NOMO-1 treated with dmso at 0.1 percent for 144 hours (cell line): ENCODE data around the gene TMEM170A.
"Not testable (repeated sequence)": the region's sequence is repeated elsewhere in the genome, so short reads cannot be mapped to it uniquely, and the experiment has no call there.

ENCODE experiments used
- DNase-seq: peaks from one replicate; lab custom pipeline; 2025; ENCODE audit not compliant: unreplicated experiment; lab: John Stamatoyannopoulos, UW

TMEM170A gene

DNA sequence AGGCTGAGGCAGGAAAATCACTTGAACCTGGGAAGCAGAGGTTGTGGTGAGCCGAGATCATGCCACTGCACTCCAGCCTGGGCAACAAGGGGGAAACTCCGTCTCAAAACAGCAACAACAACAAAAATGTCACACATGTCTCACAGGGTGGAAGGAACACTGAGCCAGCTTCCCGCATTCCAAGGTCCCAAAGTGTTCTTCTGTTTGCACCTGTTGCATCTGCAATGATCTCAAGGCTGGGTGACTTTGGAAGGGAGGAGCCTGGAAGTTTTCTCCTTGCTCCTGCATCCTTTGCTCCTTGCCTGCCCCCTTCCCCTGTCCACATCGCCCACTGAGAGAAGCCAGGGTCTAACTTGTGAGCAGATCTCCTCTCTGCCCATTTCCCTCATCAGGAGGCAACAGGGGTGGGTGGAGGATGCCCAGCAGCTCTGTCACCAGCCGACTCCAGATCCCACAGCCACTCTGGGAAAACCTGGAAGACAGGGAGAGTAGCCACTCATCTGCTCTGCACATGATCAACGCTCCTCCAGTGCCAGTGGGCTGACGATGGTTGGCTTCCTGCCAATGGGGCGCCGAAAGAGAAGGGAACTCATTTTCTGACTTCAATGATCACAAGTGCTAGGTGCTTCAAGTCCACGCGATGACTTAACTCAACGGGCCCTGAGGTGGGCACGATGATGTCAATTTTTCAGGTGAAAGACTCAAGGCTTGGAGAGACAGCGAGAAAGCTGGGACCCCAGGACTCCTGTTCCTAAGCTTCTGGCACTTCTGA, 18.1 kb upstream of the TMEM170A start:
- DNase-seq = no peak

DNA sequence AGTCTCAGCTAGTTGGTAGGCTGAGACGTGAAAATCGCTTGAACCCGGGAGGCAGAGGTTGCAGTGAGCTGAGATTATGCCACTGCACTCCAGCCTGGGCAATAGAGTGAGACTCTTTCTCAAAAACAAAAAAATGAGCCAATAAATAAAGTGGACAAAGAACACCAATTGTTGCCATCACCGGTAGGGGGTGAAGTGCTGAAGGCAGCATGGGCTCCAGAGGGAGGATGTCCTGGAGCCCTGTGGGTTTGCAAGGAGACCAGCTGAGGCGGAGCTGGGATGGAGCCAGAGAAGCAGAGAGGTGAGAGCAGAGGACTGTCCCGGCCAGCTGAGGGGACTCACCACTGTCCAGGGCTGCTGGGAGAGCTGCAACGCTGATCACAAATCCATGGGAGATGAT, 17.0 kb upstream of the TMEM170A start:
- DNase-seq = no peak

GRCh38 chr16:75479421-75479990, 15.0 kb upstream of the TMEM170A start:
- DNase-seq = no peak

DNA sequence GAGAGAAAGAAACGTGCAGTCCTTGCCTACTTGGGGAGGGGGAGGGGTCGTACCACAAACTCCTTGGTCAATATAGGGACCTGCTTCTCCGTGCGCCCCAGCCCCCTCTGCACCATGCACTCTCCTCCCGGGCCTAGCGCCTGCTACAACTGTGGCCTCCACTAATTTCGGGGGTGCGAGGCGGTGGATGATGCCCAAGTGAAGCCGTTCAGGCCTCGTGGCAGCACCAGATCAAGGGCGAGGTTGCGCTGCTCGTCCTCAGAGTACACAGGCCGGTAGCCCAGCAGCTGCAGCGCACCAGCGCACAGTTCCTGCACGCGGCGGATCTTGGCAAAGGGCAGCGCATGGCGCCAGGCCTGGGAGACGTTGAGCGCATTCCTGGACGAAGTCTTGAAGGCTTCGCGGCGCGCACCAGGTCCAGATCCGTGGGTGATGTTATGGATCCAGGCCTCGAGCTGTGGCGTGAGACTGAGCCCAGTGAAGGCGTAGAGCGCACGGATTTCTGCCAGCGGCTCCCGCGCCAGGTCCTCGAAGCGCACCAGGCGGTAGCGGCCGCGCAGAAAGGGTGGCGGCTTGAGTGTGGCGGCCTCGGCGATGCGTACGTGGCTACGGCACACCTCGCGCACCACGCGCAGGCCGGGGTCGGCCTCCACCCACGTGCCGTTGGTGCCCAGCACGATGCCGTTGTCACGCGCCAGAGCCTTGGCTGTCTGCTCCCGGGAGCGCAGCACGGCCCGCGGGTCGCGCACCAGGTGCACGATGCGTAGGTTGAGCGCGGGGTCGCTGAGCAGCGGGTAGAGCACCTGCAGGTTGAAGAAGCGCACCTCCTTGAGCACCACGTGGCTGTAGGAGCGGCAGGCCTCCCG, 14.2 kb upstream of the TMEM170A start:
- no peak for DNase-seq

- peak; percentile 8 for DNase-seq
Measured at GRCh38 chr16:75477680-75478473, 13.4 kb upstream of the TMEM170A start.

DNA sequence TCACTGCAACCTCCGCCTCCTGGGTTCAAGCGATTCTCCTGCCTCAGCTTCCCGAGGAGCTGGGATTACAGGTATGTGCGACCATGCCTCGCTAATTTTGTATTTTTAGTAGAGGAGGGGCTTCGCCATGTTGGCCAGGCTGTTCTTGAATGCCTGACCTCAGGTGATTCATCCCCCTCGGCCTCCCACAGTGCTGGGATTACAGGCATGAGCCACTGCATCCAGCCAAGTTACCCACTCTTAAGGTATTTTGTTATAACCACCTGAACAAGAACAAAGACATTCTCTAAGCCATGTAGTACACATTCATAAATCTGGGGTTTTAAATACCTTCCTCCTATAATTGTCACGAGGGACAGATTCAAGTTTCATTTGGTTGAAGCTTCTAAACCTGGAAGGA, 12.3 kb upstream of the TMEM170A start:
- no peak for DNase-seq

- no peak for DNase-seq
Measured at GRCh38 chr16:75475420-75475847, 10.9 kb upstream of the TMEM170A start.

DNA sequence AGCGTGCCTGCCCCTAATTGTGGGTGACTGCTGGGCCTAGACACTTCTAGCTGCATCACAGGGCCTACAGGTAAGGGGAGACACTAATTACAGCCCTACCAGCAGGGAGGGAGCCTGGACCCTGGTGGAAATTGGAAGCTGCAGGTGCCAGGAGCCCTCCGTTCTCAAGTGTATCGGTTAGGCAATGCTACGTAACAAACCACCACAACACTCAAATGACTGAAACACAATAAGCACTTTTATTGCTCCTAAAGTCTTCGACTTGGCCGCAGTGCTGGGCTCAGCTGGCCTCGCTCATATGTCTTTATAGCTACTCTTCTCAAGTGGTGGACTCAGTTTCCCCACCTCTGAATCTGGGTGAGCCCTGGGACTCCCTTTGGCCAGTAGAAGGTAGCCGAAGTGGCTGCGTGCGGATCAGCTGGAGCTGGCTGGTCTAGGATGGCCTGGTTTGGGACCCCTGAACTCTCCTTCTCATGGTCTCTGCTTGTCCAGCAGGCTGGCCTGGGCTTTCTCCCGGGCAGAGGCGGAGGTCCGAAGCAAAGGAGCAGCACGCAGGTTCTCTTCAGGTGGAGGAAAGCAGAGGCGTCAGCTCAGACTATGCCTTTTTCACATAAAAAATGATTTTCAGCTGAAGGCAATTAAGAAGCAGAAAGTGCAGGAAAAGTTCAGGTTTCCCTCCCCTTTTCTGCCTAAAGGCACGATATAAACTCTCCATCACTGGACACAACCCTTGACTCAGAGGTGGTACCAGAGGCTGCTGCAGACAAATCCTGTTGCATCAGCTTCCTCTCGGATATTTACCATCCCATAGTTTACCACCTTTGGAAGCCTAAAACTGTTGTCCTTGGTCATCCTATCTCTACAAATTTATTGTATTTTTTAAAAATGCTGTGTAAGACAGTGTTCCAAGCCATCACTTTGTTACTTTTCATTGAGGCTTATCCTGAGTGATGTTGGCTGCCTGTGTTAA, 8.7 kb upstream of the TMEM170A start:
- DNase-seq = no peak

DNA sequence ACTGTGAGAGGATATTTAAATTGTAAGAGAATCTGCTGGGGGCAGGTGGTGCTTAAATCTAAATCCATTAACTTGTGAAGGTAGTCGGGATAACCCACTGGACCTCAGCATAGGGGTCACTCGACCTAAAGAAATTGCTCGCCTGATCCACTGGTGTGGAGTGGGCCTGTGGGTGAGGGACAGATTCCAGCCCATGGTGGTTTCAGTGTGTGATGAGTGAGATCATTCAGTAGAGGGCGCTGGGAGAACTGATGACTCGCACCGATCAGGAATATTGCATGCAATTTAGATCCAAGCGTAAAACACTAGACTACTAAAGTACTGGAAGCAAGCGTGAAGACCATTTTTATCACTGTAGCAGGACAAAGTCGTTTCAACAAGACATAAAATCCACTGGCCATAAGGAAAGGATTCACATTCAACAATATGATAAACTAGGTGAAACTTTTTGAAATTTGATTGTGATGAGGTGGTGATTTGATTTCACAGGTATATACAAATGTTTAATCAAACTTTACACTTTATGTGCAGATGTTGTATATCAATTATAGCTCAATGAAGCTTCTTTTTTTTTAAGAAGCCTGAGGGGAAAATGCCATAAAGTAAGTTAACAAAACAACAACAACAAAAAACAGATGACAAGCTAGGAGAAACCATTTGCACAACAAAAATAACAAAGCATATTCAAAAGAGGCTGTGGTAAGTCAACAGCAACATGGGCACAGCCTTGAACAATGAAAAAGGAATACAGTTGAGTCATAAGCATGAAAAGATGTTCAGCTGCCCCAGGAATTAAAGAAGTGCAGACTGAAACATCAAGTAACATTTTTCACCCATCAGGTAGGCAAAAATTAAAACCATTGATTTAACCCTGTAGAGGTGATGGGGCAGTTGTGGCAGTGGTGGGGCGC, 7.5 kb upstream of the TMEM170A start:
- peak; percentile 19 for DNase-seq

DNA sequence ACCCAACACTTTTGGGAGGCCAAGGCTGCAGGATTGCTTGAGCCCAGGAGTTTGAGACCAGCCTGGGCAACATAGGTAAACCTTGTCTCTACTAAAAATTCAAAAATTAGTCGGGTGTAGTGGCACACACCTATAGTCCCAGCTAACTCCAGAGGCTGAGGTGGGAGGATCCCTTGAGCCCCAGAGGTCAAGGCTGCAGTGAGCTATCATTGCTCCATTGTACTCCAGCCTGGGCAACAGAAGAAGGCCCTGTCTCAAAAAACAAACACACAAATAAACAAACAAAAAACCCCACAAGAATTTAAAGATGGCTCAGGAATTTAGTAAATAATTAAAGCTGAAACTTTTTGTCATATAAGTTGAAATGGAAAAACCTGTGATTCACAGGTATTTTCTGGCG, 2.3 kb upstream of the TMEM170A start:
- DNase-seq = no peak

DNA sequence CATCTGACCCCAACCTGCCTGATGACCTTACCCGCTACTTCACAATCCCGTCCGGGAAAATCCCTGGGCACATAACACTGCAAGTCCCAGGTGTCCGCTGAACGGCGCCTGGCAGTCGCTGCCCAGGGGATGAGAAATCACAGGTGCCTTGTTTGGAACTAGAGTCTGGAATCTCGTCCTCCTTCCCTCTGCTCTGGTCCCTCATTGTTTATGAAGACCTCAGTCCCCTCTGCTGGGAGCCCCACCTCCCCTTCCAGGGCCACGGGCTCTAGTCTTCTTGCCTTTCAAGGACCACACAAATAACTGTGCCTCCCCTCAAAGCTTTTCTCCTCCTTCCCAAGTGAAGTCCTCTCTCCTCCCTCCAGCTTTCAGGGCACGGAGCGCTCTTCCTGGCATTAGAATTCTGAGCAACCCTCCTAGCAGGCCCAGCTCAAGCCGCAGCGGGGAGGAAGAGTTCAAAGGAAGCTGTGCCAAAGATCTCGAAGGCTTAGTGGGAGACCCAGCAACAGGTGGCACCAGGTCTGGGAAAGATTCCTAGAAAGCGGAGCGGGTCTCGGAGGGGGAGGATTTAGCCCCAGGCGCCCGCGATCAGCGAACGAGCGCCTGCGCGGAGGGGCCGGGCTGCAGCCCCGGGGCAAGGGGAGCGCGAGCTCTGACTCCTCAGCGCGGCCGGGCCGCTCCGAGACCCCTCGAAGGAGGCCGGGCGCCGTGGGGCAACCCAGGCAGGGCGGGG, 934 bp downstream of the TMEM170A start:
- DNase-seq = not testable (repeated sequence)

GRCh38 chr16:75462806-75463205, 1.7 kb downstream of the TMEM170A start:
- no peak for DNase-seq

DNA sequence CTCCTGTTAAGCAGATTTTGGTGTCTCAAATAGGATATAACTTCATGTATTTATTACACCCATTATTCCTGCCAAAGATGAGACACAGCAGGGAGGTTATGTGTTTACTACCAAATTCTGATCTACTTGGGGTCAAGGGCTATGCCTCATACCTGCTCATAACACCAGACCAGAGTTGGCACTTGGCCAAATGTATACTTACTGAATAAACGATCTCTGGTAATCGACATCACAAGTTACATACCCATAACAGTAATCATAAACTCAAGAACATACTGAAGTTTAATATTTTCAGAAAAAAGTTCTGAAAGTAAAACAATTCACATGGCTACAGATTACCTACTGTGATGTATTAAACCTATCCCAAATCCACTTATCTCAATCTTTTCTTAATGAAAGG, 2.9 kb downstream of the TMEM170A start:
- DNase-seq = no peak

GRCh38 chr16:75460446-75460845, 4.0 kb downstream of the TMEM170A start:
- no peak for DNase-seq

GRCh38 chr16:75459691-75460090, 4.8 kb downstream of the TMEM170A start:
- no peak for DNase-seq

DNA sequence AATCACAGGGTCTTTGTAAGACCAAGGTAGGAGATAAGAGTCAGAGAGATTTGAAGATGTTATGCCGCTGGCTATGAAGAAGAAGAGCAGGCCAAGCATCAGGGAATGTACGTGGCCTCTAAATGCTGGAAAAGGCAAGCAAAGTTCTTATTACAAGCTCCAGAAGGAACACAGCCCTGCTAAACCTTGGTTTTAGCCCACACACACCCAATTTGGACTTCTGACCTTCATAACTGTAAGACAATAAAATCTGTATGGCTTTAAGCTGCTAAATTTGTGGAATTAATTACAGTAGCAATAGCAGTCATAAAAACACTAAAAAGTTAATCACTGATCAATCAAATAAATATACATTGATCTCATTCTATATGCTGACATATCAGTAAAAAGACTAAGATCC, 6.0 kb downstream of the TMEM170A start:
- no peak for DNase-seq

DNA sequence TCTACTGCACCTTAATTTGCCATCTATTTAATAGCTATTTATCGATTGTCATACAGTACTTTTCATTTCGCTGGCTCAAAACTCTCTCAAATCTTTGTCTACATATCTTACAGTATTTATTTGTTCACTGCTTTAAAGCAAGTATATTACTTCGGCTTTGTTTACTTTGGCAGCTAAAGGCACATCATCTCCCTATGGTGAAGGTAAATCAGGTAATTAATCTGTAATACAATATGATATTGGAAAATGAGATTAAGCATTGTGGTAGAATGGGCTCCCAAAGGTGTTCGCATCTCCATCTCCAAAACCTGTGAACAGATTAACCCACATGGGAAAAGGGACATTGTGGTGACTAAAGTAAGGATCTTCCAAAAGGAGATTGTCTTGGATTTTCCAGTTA, 6.5 kb downstream of the TMEM170A start:
- no peak for DNase-seq

DNA sequence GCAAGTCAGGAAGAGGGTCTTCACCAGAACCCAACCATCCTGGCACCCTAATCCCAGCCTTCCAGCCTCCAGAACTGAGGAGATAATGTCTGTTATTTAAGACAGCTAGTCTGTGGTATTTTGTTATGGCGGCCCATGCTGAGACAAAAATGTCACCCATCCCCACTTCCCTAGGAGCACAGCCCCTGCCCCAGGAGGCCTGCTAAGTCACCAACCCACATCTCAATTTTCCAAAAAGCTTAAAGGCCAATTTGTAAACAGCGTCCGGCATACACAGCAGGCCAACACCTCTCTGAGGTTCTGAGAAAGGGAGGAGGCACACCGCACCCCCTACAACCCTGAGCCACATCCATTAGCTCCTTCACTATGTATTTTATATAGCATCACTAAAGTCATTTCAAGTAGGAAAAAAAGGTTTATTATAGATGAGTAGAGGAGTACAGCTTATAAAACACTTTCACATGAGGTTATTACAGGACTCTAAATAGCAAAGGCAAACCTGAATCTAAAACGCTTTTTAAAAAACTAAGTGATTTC, 6.9 kb downstream of the TMEM170A start:
- DNase-seq = no peak
